ENCODE results near the gene LRRC31.
A peak's percentile ranks its signal among the peaks of the same experiment; 100 is the strongest.

Gene LRRC31

DNA sequence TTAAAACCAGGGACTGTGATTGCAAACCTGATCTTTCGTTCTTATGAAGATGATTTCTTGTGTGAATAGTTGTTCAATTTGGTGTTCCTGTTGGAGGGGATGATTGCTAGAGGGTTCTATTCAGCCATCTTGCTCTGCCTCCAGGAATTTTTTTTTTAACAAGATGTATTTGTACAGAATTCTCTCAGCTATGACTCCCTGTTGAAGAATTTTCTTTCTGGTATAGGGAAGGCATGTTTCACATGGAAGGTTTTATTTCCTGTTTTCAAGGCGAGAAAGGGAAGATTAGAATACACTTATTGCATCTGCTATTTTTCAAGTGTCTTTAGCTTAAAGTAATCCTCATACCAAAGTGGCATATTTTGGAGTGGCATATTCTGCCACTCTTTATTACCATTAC lies 51.4 kb downstream of the LRRC31 start:
- Histone ChIP-seq H2BK120ac (ENCODE audit: low read depth, low read length) (no peak overlapping the region), H3K14ac (ENCODE audit: low read length in 2 of 2) (no peak overlapping the region), H3K27me3 (ENCODE audit: control insufficient read depth in 1 of 2, insufficient read depth in 1 of 2, low read length in 2 of 2) (no peaks in the 10 kb centered on the region), H4K8ac (ENCODE audit: low read length) (peak overlapping the region; percentile 61), H3K4me2 (ENCODE audit: low read length, poor library complexity, severe bottlenecking) (no peak overlapping the region), H3K27ac (ENCODE audit: low read length, poor library complexity, severe bottlenecking) (no peak overlapping the region), H3K4ac (ENCODE audit: low read depth in 1 of 2, low read length in 2 of 2) (no peak overlapping the region), H3K9ac (ENCODE audit: low read length) (no peak overlapping the region), H3K18ac (ENCODE audit: low read depth in 1 of 2, low read length in 2 of 2) (no peak overlapping the region), H4K91ac (ENCODE audit: low read length) (no peak overlapping the region), H3K4me3 (ENCODE audit: insufficient read depth in 1 of 2, low read depth in 1 of 2, low read length in 2 of 2) (no peak overlapping the region), H2BK5ac (ENCODE audit: low read depth, low read length, poor library complexity, severe bottlenecking) (no peak overlapping the region), H3K79me1 (replicated peaks; ENCODE audit: low read length, poor library complexity, severe bottlenecking) (no peaks in the 10 kb centered on the region), H3K9me3 (ENCODE audit: control insufficient read depth, low read length) (peaks cover 7% of the 10 kb centered on the region), H3K23ac (ENCODE audit: low read length in 2 of 2) (no peak overlapping the region), H3K36me3 (ENCODE audit: control insufficient read depth in 1 of 2, insufficient read depth in 2 of 2, low read depth in 1 of 2, low read length in 2 of 2) (no peaks in the 10 kb centered on the region), H2BK12ac (ENCODE audit: low read length in 2 of 2) (no peak overlapping the region), H3K4me1 (ENCODE audit: control insufficient read depth, insufficient read depth, low read depth, low read length) (no peaks in the 10 kb centered on the region), H2AK5ac (ENCODE audit: low read length, severe bottlenecking) (no peak overlapping the region), H2BK15ac (ENCODE audit: low read depth, poor library complexity, severe bottlenecking) (no peak overlapping the region), H2AFZ (ENCODE audit: low read depth, low read length) (no peak overlapping the region)
- peak; percentile 34 for DNase-seq
- 100% methylated on average over 1 of the region's 2 CpGs for WGBS

DNA sequence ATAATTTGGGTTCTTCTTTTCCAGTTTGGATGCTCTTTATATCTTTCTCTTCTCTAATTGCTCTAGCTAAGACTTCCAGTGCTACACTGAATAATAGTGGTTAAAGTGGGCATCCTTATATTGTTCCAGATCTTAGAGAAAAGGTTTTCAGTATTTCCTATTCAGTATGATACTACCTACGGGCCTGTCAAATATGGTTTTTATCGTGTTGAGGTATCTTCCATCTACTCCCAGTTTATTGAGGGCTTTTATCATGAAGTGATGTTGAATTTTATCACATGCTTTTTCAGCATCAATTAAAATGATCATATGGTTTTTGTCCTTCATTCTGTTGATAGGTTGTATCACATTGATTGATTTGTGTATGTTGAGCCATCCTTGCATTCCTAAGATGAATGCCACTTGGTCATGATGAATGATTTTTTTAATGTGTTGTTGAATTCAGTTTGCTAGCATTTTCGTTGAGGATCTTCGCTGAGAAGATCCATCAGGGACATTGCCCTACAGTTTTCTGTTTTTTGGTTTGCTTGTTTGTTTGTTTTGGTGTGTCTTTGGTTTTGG lies 54.1 kb downstream of the LRRC31 start:
- peaks cover 7% of the 10 kb centered on the region for H3K9me3 ChIP-seq (ENCODE audit: control insufficient read depth, low read length)
- H2BK5ac ChIP-seq (ENCODE audit: low read depth, low read length, poor library complexity, severe bottlenecking) = no peak overlapping the region
- WGBS = 78% methylated on average over 2 of the region's 4 CpGs
- no peak overlapping the region for H3K4ac ChIP-seq (ENCODE audit: low read depth in 1 of 2, low read length in 2 of 2)
- H4K8ac ChIP-seq (ENCODE audit: low read length) = no peak overlapping the region
- no peak overlapping the region for H3K4me2 ChIP-seq (ENCODE audit: low read length, poor library complexity, severe bottlenecking)
- H3K18ac ChIP-seq (ENCODE audit: low read depth in 1 of 2, low read length in 2 of 2) = no peak overlapping the region
- no peaks in the 10 kb centered on the region for H3K27me3 ChIP-seq (ENCODE audit: control insufficient read depth in 1 of 2, insufficient read depth in 1 of 2, low read length in 2 of 2)
- no peak overlapping the region for H3K4me3 ChIP-seq (ENCODE audit: insufficient read depth in 1 of 2, low read depth in 1 of 2, low read length in 2 of 2)
- H3K4me1 ChIP-seq (ENCODE audit: control insufficient read depth, insufficient read depth, low read depth, low read length) = peaks cover 11% of the 10 kb centered on the region
- H2AFZ ChIP-seq (ENCODE audit: low read depth, low read length) = no peak overlapping the region
- H2BK120ac ChIP-seq (ENCODE audit: low read depth, low read length) = no peak overlapping the region
- H2BK12ac ChIP-seq (ENCODE audit: low read length in 2 of 2) = no peak overlapping the region
- H3K23ac ChIP-seq (ENCODE audit: low read length in 2 of 2) = no peak overlapping the region
- no peak for DNase-seq
- no peak overlapping the region for H3K27ac ChIP-seq (ENCODE audit: low read length, poor library complexity, severe bottlenecking)
- no peak overlapping the region for H2AK5ac ChIP-seq (ENCODE audit: low read length, severe bottlenecking)
- no peak overlapping the region for H3K9ac ChIP-seq (ENCODE audit: low read length)
- H4K91ac ChIP-seq (ENCODE audit: low read length) = no peak overlapping the region
- H3K36me3 ChIP-seq (ENCODE audit: control insufficient read depth in 1 of 2, insufficient read depth in 2 of 2, low read depth in 1 of 2, low read length in 2 of 2) = peaks cover 0 to 3% of the 10 kb centered on the region in 2 experiments
- no peak overlapping the region for H2BK15ac ChIP-seq (ENCODE audit: low read depth, poor library complexity, severe bottlenecking)
- H3K79me1 ChIP-seq (replicated peaks; ENCODE audit: low read length, poor library complexity, severe bottlenecking) = no peaks in the 10 kb centered on the region
- H3K14ac ChIP-seq (ENCODE audit: low read length in 2 of 2) = no peak overlapping the region

DNA sequence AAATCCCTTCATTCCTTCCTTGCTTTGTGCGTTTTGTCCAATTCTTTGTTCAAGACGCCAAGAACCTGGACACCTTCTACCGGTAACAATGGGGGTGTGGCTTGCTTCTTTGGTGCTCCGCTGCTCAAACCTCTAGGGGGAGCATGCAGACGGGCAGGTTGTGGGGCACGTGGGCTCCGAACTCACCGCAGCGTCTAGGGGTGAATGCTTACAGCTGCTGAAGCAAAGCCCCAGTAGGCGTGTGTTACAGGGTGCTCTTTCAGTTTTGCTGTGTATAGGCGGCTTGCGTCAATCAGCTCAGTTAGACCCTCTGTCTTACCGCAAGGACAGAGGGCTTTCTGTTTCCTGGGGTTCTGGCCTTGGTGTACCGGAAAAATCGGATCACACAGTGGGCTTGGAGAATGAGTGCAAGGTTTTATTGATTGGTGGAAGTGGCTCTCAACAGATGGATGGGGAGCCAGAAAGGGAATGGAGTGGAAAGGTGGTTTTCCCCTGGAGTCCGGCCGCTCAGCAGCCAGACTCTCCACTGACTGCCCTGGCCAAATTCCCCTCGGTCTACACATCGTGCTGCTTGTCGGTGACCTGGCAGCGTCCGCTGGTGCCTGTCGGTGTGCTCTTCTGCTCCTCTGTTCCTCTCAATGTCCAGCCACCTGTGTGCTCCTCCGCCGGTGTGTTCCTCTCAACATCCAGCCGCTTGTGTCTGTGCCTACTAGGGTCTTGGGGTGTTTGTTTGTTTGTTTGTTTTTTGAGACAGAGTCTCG lies 55.8 kb downstream of the LRRC31 start:
- no peaks in the 10 kb centered on the region for H3K79me1 ChIP-seq (replicated peaks; ENCODE audit: low read length, poor library complexity, severe bottlenecking)
- 76% methylated on average over 27 of the region's 27 CpGs for WGBS

DNA sequence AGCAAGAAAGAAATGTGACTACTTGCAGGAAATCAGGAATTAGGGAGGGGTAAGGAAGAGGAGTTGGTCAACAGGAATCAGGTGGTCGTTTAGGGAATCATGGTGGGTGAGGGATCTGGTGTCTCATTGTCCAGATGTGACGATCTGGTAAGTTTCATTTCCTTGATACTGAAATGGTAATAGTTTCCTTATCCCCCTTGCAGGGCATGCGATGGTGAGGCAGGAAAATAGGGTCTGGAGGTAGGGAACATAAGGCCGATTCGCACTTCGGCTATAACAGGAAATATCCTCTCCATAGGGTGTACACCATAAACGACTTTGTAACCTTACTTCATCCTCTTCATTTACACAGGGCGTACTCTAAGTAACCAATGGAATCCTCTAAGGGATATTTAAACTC lies 56.5 kb downstream of the LRRC31 start:
- Histone ChIP-seq H3K9me3 (ENCODE audit: control insufficient read depth, low read length) (peaks cover 7% of the 10 kb centered on the region), H2BK12ac (ENCODE audit: low read length in 2 of 2) (no peak overlapping the region), H2BK15ac (ENCODE audit: low read depth, poor library complexity, severe bottlenecking) (no peak overlapping the region), H3K36me3 (ENCODE audit: control insufficient read depth in 1 of 2, insufficient read depth in 2 of 2, low read depth in 1 of 2, low read length in 2 of 2) (peaks cover 0 to 3% of the 10 kb centered on the region in 2 experiments), H3K4me2 (ENCODE audit: low read length, poor library complexity, severe bottlenecking) (no peak overlapping the region), H2BK120ac (ENCODE audit: low read depth, low read length) (no peak overlapping the region), H2AFZ (ENCODE audit: low read depth, low read length) (peak overlapping the region; percentile 98), H3K79me1 (replicated peaks; ENCODE audit: low read length, poor library complexity, severe bottlenecking) (no peaks in the 10 kb centered on the region), H3K27me3 (ENCODE audit: control insufficient read depth in 1 of 2, insufficient read depth in 1 of 2, low read length in 2 of 2) (no peaks in the 10 kb centered on the region), H2BK5ac (ENCODE audit: low read depth, low read length, poor library complexity, severe bottlenecking) (no peak overlapping the region), H3K4me3 (ENCODE audit: insufficient read depth in 1 of 2, low read depth in 1 of 2, low read length in 2 of 2) (peak overlapping the region in 1 of 2 experiments; percentile 77), H3K4ac (ENCODE audit: low read depth in 1 of 2, low read length in 2 of 2) (no peak overlapping the region), H3K27ac (ENCODE audit: low read length, poor library complexity, severe bottlenecking) (no peak overlapping the region), H3K23ac (ENCODE audit: low read length in 2 of 2) (no peak overlapping the region), H3K4me1 (ENCODE audit: control insufficient read depth, insufficient read depth, low read depth, low read length) (peaks cover 11% of the 10 kb centered on the region), H3K18ac (ENCODE audit: low read depth in 1 of 2, low read length in 2 of 2) (no peak overlapping the region), H4K8ac (ENCODE audit: low read length) (peak overlapping the region; percentile 33), H2AK5ac (ENCODE audit: low read length, severe bottlenecking) (no peak overlapping the region), H3K9ac (ENCODE audit: low read length) (peak overlapping the region; percentile 88), H3K14ac (ENCODE audit: low read length in 2 of 2) (no peak overlapping the region), H4K91ac (ENCODE audit: low read length) (no peak overlapping the region)
- 70% methylated on average over 7 of the region's 8 CpGs for WGBS
- no peak for DNase-seq

More for the DNA sequence above, 55.8 kb downstream of the LRRC31 start:
- no peak for DNase-seq
- peak overlapping the region; percentile 88 for H3K9ac ChIP-seq (ENCODE audit: low read length)
- no peak overlapping the region for H2BK15ac ChIP-seq (ENCODE audit: low read depth, poor library complexity, severe bottlenecking)
- peaks cover 7% of the 10 kb centered on the region for H3K9me3 ChIP-seq (ENCODE audit: control insufficient read depth, low read length)
- H3K36me3 ChIP-seq (ENCODE audit: control insufficient read depth in 1 of 2, insufficient read depth in 2 of 2, low read depth in 1 of 2, low read length in 2 of 2) = peaks cover 0 to 3% of the 10 kb centered on the region in 2 experiments
- H4K8ac ChIP-seq (ENCODE audit: low read length) = peak overlapping the region; percentile 27
- no peak overlapping the region for H2BK5ac ChIP-seq (ENCODE audit: low read depth, low read length, poor library complexity, severe bottlenecking)
- H3K4me3 ChIP-seq (ENCODE audit: insufficient read depth in 1 of 2, low read depth in 1 of 2, low read length in 2 of 2) = peak overlapping the region in 1 of 2 experiments; percentile 77
- no peak overlapping the region for H3K14ac ChIP-seq (ENCODE audit: low read length in 2 of 2)
- no peaks in the 10 kb centered on the region for H3K27me3 ChIP-seq (ENCODE audit: control insufficient read depth in 1 of 2, insufficient read depth in 1 of 2, low read length in 2 of 2)
- no peak overlapping the region for H3K23ac ChIP-seq (ENCODE audit: low read length in 2 of 2)
- H2AK5ac ChIP-seq (ENCODE audit: low read length, severe bottlenecking) = no peak overlapping the region
- H3K27ac ChIP-seq (ENCODE audit: low read length, poor library complexity, severe bottlenecking) = no peak overlapping the region
- H3K4me2 ChIP-seq (ENCODE audit: low read length, poor library complexity, severe bottlenecking) = no peak overlapping the region
- no peak overlapping the region for H2BK12ac ChIP-seq (ENCODE audit: low read length in 2 of 2)
- no peak overlapping the region for H2AFZ ChIP-seq (ENCODE audit: low read depth, low read length)
- H4K91ac ChIP-seq (ENCODE audit: low read length) = no peak overlapping the region
- no peak overlapping the region for H3K18ac ChIP-seq (ENCODE audit: low read depth in 1 of 2, low read length in 2 of 2)
- H3K4ac ChIP-seq (ENCODE audit: low read depth in 1 of 2, low read length in 2 of 2) = no peak overlapping the region
- H3K4me1 ChIP-seq (ENCODE audit: control insufficient read depth, insufficient read depth, low read depth, low read length) = peaks cover 11% of the 10 kb centered on the region
- no peak overlapping the region for H2BK120ac ChIP-seq (ENCODE audit: low read depth, low read length)

All from mesenchymal stem cell (in vitro differentiated cells and primary cell).